Hepatocyte (in vitro differentiated cells): ENCODE results near the gene GRK3. TPM values are rescaled to one million over a fixed set of nuclear protein-coding genes. Genes with fewer than 3 reads are reported as not detected.
"Not testable (repeated sequence)": the region's sequence is repeated elsewhere in the genome, so short reads cannot be mapped to it uniquely, and the experiment has no call there.

Experiments used
- DNase-seq: peaks from one replicate; pipeline ENCODE4 v3.0.0-alpha.2; 2016; ENCODE audit warnings: low spot score
- H2AFZ ChIP-seq: fragments of 200-600 bp; sonication (generic); 2 replicates; pipeline ENCODE4 v1.6.0; 2016; ENCODE audit warnings: antibody characterized with exemption, mild to moderate bottlenecking
- H3K27ac ChIP-seq: fragments of 200-600 bp; sonication (generic); 2 replicates; pipeline ENCODE4 v1.5.1; 2016; ENCODE audit warnings: mild to moderate bottlenecking
- H3K27me3 ChIP-seq: fragments of 200-600 bp; sonication (generic); 2 replicates; pipeline ENCODE4 v1.6.1; 2016
- H3K36me3 ChIP-seq: fragments of 200-600 bp; sonication (generic); replicated peaks from 2 replicates; pipeline ENCODE4 v1.5.1; 2016; ENCODE audit warnings: low read depth; ENCODE audit not compliant: insufficient read depth
- H3K4me1 ChIP-seq: fragments of 200-600 bp; sonication (generic); 2 replicates; pipeline ENCODE4 v1.5.1; 2016; ENCODE audit warnings: mild to moderate bottlenecking, moderate library complexity; ENCODE audit not compliant: insufficient read depth
- H3K4me2 ChIP-seq: fragments of 200-600 bp; sonication (generic); 2 replicates; pipeline ENCODE4 v1.6.0; 2016
- H3K4me3 ChIP-seq: fragments of 200-600 bp; sonication (generic); 2 replicates; pipeline ENCODE4 v1.5.1; 2016; ENCODE audit warnings: mild to moderate bottlenecking
- H3K79me2 ChIP-seq: fragments of 200-600 bp; sonication (generic); 2 replicates; pipeline ENCODE4 v1.6.0; 2017; ENCODE audit warnings: mild to moderate bottlenecking
- H3K9me2 ChIP-seq: fragments of 200-600 bp; sonication (generic); replicated peaks from 2 replicates; pipeline ENCODE4 v1.6.0; 2017; ENCODE audit warnings: mild to moderate bottlenecking; ENCODE audit not compliant: insufficient read depth
- H3K9me3 ChIP-seq: fragments of 200-600 bp; sonication (generic); 2 replicates; pipeline ENCODE4 v1.5.1; 2016; ENCODE audit warnings: low read depth, mild to moderate bottlenecking
- H4K20me1 ChIP-seq: fragments of 200-600 bp; sonication (generic); 2 replicates; pipeline ENCODE4 v1.6.0; 2016; ENCODE audit warnings: mild to moderate bottlenecking; ENCODE audit not compliant: insufficient read depth, poor library complexity, severe bottlenecking
- EZH2 ChIP-seq: fragments of 200-600 bp; sonication (generic); IDR thresholded peaks from 2 replicates; pipeline ENCODE4 v1.6.1; 2016; ENCODE audit warnings: antibody characterized with exemption, mild to moderate bottlenecking, borderline replicate concordance
- EZH2phosphoT487 ChIP-seq: fragments of 200-600 bp; sonication (generic); IDR thresholded peaks from one replicate; pipeline ENCODE4 v1.6.1; 2018; ENCODE audit warnings: antibody characterized with exemption, mild to moderate bottlenecking, low read depth, moderate library complexity; ENCODE audit not compliant: unreplicated experiment, severe bottlenecking
- WGBS: methylation state at CpG from one replicate; pipeline ENCODE4 v1.1.6; 2016; ENCODE audit warnings: low lambda C conversion rate; ENCODE audit errors: missing lambda C conversion rate; 5-methylcytosine and 5-hydroxymethylcytosine counted together
- polyA plus RNA-seq: library from polyadenylated mRNA; unstranded; fragments of >200 nt; fragmentation: Nextera tagmentation; extraction: Ambion mirVana; gene quantifications from 2 replicates; pipeline ENCODE4 v1.2.1, GENCODE V29; 2016
- total RNA-seq: library from RNA; depleted of rRNA; stranded (reverse); fragments of >200 nt; gene quantifications from 2 replicates; pipeline ENCODE4 v1.2.3, GENCODE V29; 2014
- TF ChIP-seq, protein P1 (sequence below): fragments of 200-600 bp; sonication (generic); IDR thresholded peaks from 2 replicates; pipeline ENCODE4 v1.5.1; 2016; ENCODE audit warnings: antibody characterized with exemption, mild to moderate bottlenecking; ENCODE audit not compliant: poor library complexity

Gene GRK3
- total and polyA plus RNA-seq, 2 experiments from 2014 or later, result 1.5 to 7.1 TPM

DNA sequence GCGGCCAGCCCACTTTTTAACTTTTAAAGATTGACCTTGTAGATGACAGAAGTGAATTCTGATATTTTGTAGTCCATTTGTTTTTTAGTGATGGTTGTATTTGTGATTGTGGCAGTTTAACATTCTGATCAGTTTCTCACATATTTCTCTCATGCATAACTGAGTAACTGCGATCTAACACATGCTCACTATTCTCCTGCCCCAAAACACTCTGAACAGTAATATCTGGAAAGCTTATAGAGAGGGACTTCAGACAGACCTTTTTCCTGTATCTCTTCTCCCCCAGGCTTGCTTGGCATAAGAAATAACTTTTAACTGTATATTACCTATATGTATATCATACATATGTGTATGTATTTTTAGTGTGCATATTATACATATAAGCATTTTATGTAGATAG is 140.2 kb downstream of the GRK3 start:
- Histone ChIP-seq H3K27ac (no peak overlapping the region), H3K4me1 (peaks cover 11% of the 10 kb centered on the region), H3K36me3 (no peaks in the 10 kb centered on the region), H3K4me2 (no peak overlapping the region), H4K20me1 (no peaks in the 10 kb centered on the region), H3K9me2 (no peaks in the 10 kb centered on the region), H3K4me3 (no peak overlapping the region), H3K79me2 (no peaks in the 10 kb centered on the region), H2AFZ (no peak overlapping the region), H3K27me3 (no peaks in the 10 kb centered on the region), H3K9me3 (no peaks in the 10 kb centered on the region)
- 97% methylated on average over 2 of the region's 2 CpGs for WGBS
- no peak for DNase-seq
- TF ChIP-seq, protein P1, sequence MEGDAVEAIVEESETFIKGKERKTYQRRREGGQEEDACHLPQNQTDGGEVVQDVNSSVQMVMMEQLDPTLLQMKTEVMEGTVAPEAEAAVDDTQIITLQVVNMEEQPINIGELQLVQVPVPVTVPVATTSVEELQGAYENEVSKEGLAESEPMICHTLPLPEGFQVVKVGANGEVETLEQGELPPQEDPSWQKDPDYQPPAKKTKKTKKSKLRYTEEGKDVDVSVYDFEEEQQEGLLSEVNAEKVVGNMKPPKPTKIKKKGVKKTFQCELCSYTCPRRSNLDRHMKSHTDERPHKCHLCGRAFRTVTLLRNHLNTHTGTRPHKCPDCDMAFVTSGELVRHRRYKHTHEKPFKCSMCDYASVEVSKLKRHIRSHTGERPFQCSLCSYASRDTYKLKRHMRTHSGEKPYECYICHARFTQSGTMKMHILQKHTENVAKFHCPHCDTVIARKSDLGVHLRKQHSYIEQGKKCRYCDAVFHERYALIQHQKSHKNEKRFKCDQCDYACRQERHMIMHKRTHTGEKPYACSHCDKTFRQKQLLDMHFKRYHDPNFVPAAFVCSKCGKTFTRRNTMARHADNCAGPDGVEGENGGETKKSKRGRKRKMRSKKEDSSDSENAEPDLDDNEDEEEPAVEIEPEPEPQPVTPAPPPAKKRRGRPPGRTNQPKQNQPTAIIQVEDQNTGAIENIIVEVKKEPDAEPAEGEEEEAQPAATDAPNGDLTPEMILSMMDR, result no peak
- TF ChIP-seq EZH2 (no peak), EZH2phosphoT487 (no peak)

DNA sequence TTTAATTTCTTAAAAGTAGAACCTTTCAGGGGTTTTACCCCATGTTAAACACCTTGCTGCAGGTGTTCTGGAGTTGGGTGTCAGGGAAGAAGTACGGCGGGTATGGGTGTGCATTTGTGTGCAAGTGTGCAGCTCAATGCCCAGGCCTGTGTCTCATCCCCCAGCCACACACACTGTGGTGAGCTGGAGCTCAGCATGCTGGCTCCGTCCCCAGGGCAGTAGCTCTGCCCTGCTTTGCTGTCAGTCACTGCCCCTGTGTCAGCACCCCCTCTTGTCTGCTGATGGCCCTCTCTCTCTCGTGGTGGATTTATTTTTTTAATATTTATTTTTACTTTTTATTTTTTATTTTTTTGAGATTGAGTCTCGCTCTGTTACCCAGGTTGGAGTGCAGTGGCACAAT is 141.7 kb downstream of the GRK3 start:
- no peak overlapping the region for H2AFZ ChIP-seq
- H3K4me3 ChIP-seq, result no peak overlapping the region
- no peaks in the 10 kb centered on the region for H3K9me3 ChIP-seq
- no peaks in the 10 kb centered on the region for H4K20me1 ChIP-seq
- H3K27me3 ChIP-seq, result no peaks in the 10 kb centered on the region
- 94% methylated on average over 5 of the region's 5 CpGs for whole genome bisulfite sequencing
- H3K4me1 ChIP-seq, result peaks cover 7% of the 10 kb centered on the region
- DNase-seq, result no peak
- H3K9me2 ChIP-seq, result no peaks in the 10 kb centered on the region
- H3K79me2 ChIP-seq, result no peaks in the 10 kb centered on the region
- TF ChIP-seq EZH2, result no peak
- TF ChIP-seq, protein P1, result no peak
- no peak for TF ChIP-seq EZH2phosphoT487
- H3K4me2 ChIP-seq, result no peak overlapping the region
- no peak overlapping the region for H3K27ac ChIP-seq
- no peaks in the 10 kb centered on the region for H3K36me3 ChIP-seq

DNA sequence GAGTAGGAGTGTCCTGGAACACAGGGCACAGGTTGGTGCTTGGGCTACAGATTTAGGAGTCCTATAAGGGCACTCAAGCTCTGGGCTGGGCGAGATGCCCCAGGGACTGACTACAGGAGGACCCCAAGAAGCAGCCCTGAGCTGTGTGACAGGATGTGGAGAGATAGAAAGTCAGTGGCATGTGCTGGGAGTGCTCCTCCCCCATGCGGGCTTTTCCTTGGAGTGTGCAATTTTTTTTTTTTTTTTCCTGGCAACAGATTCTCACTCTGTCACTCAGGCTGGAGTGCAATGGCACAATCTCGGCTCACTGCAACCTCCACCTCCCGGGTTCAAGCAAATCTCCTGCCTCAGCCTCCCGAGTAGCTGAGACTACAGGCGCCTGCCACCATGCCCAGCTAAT is 144.0 kb downstream of the GRK3 start:
- WGBS, result 98% methylated on average over 6 of the region's 6 CpGs

DNA sequence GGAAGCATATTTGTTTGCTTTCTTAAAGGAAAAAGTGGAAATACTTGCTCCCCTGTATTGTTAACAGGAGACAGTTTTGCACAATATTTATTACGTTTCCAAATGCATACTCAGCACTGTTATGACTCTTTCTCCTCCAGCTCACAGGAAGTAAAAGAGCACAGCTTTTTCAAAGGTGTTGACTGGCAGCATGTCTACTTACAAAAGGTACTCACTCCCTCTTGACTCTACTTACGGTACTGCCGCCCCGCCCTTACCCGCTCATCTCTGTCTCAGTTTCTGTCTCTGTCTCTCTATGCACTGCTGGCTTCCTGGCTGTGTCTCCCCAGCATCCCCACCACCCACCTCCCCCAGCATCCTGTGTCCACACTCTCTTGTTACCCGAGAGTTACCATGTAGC is 145.3 kb downstream of the GRK3 start:
- DNase-seq, result no peak
- H3K27me3 ChIP-seq, result no peaks in the 10 kb centered on the region
- no peaks in the 10 kb centered on the region for H3K36me3 ChIP-seq
- WGBS, result 86% methylated on average over 6 of the region's 6 CpGs
- no peak overlapping the region for H3K4me2 ChIP-seq
- H3K27ac ChIP-seq, result no peak overlapping the region
- H3K4me3 ChIP-seq, result no peak overlapping the region
- TF ChIP-seq, protein P1, result no peak
- no peak for TF ChIP-seq EZH2phosphoT487
- no peak for TF ChIP-seq EZH2
- H2AFZ ChIP-seq, result no peak overlapping the region
- no peaks in the 10 kb centered on the region for H3K9me2 ChIP-seq
- H4K20me1 ChIP-seq, result no peaks in the 10 kb centered on the region
- no peaks in the 10 kb centered on the region for H3K9me3 ChIP-seq
- no peaks in the 10 kb centered on the region for H3K4me1 ChIP-seq
- no peaks in the 10 kb centered on the region for H3K79me2 ChIP-seq

More for the DNA sequence above, 144.0 kb downstream of the GRK3 start:
- H3K9me3 ChIP-seq, H3K9me2 ChIP-seq, H4K20me1 ChIP-seq, H2AFZ ChIP-seq, H3K27me3 ChIP-seq, H3K27ac ChIP-seq, H3K4me1 ChIP-seq, H3K4me2 ChIP-seq, H3K79me2 ChIP-seq, H3K4me3 ChIP-seq, H3K36me3 ChIP-seq, DNase-seq: not testable (repeated sequence)
